Endothelial cell of umbilical vein (primary cell): Measurements from ENCODE around the gene ASB10. TPM values are rescaled to one million over a fixed set of nuclear protein-coding genes. Genes with fewer than 3 reads are reported as not detected.

Experiments
- BruUV-seq: library from RNA; stranded (reverse); fragments of 400-500 nt; replicated peaks from 2 replicates; lab custom pipeline; 2021; lab: Mats Ljungman, UMichigan
- CTCF ChIA-PET: fragments of 300-600, 350-600 bp; sonication (Branson Sonifier 250); formaldehyde crosslinking; loops from one replicate; lab custom pipeline; 2021; ENCODE audit warnings: antibody characterized with exemption, inconsistent platforms; lab: Charles Lee
- POLR2A ChIA-PET: fragments of 300-600, 350-600 bp; sonication (Branson Sonifier 250); formaldehyde crosslinking; loops from one replicate; lab custom pipeline; 2021; ENCODE audit warnings: antibody characterized with exemption, inconsistent platforms; lab: Charles Lee
- DNase-seq: peaks from one replicate; pipeline ENCODE4 v3.0.0-alpha.2; 2011; ENCODE audit warnings: low read depth, low spot score
- FAIRE-seq: peaks from 2 replicates; lab custom pipeline; 2011; peaks lifted over from hg19 to GRCh38; lab: Jason Lieb, UNC
- H2AFZ ChIP-seq: 2 replicates; pipeline ENCODE4 v1.6.0; 2012; ENCODE audit warnings: low read depth, low read length, control low read depth, inconsistent platforms
- H3K27ac ChIP-seq: 2 replicates; pipeline ENCODE4 v1.5.1; 2011; ENCODE audit warnings: low read depth, mild to moderate bottlenecking, control low read depth, low read length, moderate library complexity; ENCODE audit not compliant: insufficient read depth
- H3K27me3 ChIP-seq, 2 experiments: 2 replicates each; pipeline versions ENCODE4 v1.6.0 to v1.6.1; 2011; ENCODE audit warnings: low read length in 2 of 2, mixed read lengths in 1 of 2; ENCODE audit not compliant: control insufficient read depth in 2 of 2, insufficient read depth in 2 of 2
- H3K36me3 ChIP-seq, 2 experiments: 2 replicates in 1 of 2; 3 replicates in 1 of 2; pipeline ENCODE4 v1.5.1; 2011; ENCODE audit warnings: low read length in 2 of 2, mild to moderate bottlenecking in 1 of 2, moderate library complexity in 1 of 2; ENCODE audit not compliant: control insufficient read depth in 2 of 2, insufficient read depth in 2 of 2; ENCODE audit errors: extremely low read depth in 1 of 2
- H3K4me1 ChIP-seq: 3 replicates; pipeline ENCODE4 v1.5.1; 2011; ENCODE audit warnings: mild to moderate bottlenecking, low read length; ENCODE audit not compliant: control insufficient read depth, insufficient read depth; ENCODE audit errors: extremely low read depth
- H3K4me2 ChIP-seq: 2 replicates; pipeline ENCODE4 v1.6.1; 2011; ENCODE audit warnings: low read length, control low read depth, mixed read lengths; ENCODE audit not compliant: insufficient read depth
- H3K4me3 ChIP-seq, 3 experiments: fragments of 200-600 bp in 1 of 3; sonication (generic), shearing (Covaris generic) in 1 of 3; replicated peaks in 1 of 3; 2 replicates each; pipeline ENCODE4 v1.5.1; 2011 to 2016; ENCODE audit warnings: control low read depth in 3 of 3, low read length in 3 of 3, mild to moderate bottlenecking in 2 of 3, inconsistent platforms in 1 of 3, low read depth in 1 of 3, moderate library complexity in 1 of 3; ENCODE audit not compliant: insufficient read depth in 1 of 3
- H3K79me2 ChIP-seq: 2 replicates; pipeline ENCODE4 v1.6.0; 2012; ENCODE audit warnings: low read length, inconsistent platforms; ENCODE audit not compliant: control insufficient read depth, insufficient read depth
- H3K9ac ChIP-seq: replicated peaks from 2 replicates; pipeline ENCODE3; 2011; ENCODE audit warnings: low read length, control low read depth; ENCODE audit not compliant: insufficient read depth; ENCODE audit errors: extremely low read depth
- H3K9me1 ChIP-seq: replicated peaks from 3 replicates; pipeline ENCODE4 v1.6.0; 2011; ENCODE audit warnings: mild to moderate bottlenecking, low read length; ENCODE audit not compliant: control insufficient read depth, insufficient read depth; ENCODE audit errors: extremely low read depth
- H3K9me3 ChIP-seq: replicated peaks from 2 replicates; pipeline ENCODE4 v1.5.1; 2012; ENCODE audit warnings: low read length, inconsistent platforms; ENCODE audit not compliant: control insufficient read depth, insufficient read depth
- H4K20me1 ChIP-seq: replicated peaks from 2 replicates; pipeline ENCODE3; 2011; ENCODE audit warnings: mild to moderate bottlenecking, low read length; ENCODE audit not compliant: control insufficient read depth, insufficient read depth; ENCODE audit errors: extremely low read depth
- FOS ChIP-seq: IDR thresholded peaks from 2 replicates; pipeline ENCODE4 v1.6.1; 2011; ENCODE audit warnings: mild to moderate bottlenecking, low read length, moderate library complexity, borderline replicate concordance; ENCODE audit not compliant: insufficient read depth
- GATA2 ChIP-seq: IDR thresholded peaks from 2 replicates; pipeline ENCODE4 v1.7.0; 2011; ENCODE audit warnings: low read depth, mild to moderate bottlenecking, moderate library complexity, mixed read lengths, low read length; ENCODE audit not compliant: insufficient read length, insufficient read depth
- MAX ChIP-seq: IDR thresholded peaks from 2 replicates; pipeline ENCODE4 v1.6.1; 2011; ENCODE audit not compliant: insufficient read depth, insufficient read length
- MYC ChIP-seq: IDR thresholded peaks from one replicate; pipeline ENCODE4 v1.6.1; 2011; ENCODE audit warnings: mild to moderate bottlenecking, low read depth, low read length
- POLR2A ChIP-seq: IDR thresholded peaks from 2 replicates; pipeline ENCODE4 v1.6.1; 2012; ENCODE audit warnings: low read depth, mild to moderate bottlenecking, control low read depth, low read length
- POLR2AphosphoS5 ChIP-seq: IDR thresholded peaks from 2 replicates; pipeline ENCODE4 v1.6.1; 2012; ENCODE audit warnings: low read depth, mild to moderate bottlenecking, control low read depth, low read length, moderate library complexity; ENCODE audit not compliant: insufficient read depth
- dilution Hi-C: fragments of 300-500 bp; cut with MboI; formaldehyde crosslinking; loops from one replicate; pipeline ENCODE4 v1.15.0; 2019; ENCODE audit warnings: low sequenced_read_pairs; ENCODE audit not compliant: extremely low pct_ligation_motif_present
- intact Hi-C: fragments of 100-400 bp; cut with micrococcal nuclease; formaldehyde crosslinking; loops from one replicate; pipeline ENCODE4 v1.10.0; 2022
- polyA plus RNA-seq, 4 experiments: library from polyadenylated mRNA; depleted of rRNA in 3 of 4; stranded (reverse) in 3 of 4; unstranded in 1 of 4; fragments of >200 nt; gene quantifications; 2 replicates each; pipeline versions ENCODE4 v1.2.1 to v1.2.3, GENCODE V29; 2011 to 2012; ENCODE audit warnings: missing spikeins in 1 of 4
- total RNA-seq: library from RNA; stranded (reverse); gene quantifications from 2 replicates; pipeline ENCODE4 v1.2.3, GENCODE V29; 2021

The ASB10 gene
- total and polyA plus RNA-seq, 2 donors (not counting 3 experiments of a cell fraction or from before 2014, with no cell fraction given), result not detected

- no peak for TF ChIP-seq FOS
- TF ChIP-seq POLR2AphosphoS5, result no peak
- TF ChIP-seq MYC, result no peak
- no peak for TF ChIP-seq GATA2
- TF ChIP-seq MAX, result no peak
- no peak for TF ChIP-seq POLR2A
- Histone ChIP-seq H3K4me2 (no peak overlapping the region), H3K9me3 (no peaks in the 10 kb centered on the region), H3K4me1 (no peaks in the 10 kb centered on the region), H3K4me3 (no peak overlapping the region), H3K27me3 (no peaks in the 10 kb centered on the region), H3K27ac (no peak overlapping the region), H3K79me2 (no peaks in the 10 kb centered on the region), H4K20me1 (no peaks in the 10 kb centered on the region), H3K9me1 (no peaks in the 10 kb centered on the region), H3K9ac (no peak overlapping the region), H2AFZ (no peak overlapping the region), H3K36me3 (peaks cover 5 to 53% of the 10 kb centered on the region in 2 experiments)
- no peak for FAIRE-seq
- ChIA-PET POLR2A (no interaction called here), CTCF (interaction anchor here (3.0 kb wide), 1 partner anchor 19 kb away, joined by 14 read pairs; no protein-coding TSS in a partner anchor)
- dilution Hi-C loops, result no loop called here
- DNase-seq, result no peak
- no TSS peak for BruUV-seq
- intact Hi-C loops, result no loop called here
Measured at GRCh38 chr7:151142686-151143040, 44.4 kb downstream of the ASB10 start.

- intact Hi-C loops, result no loop called here
- no peak overlapping the region for H2AFZ ChIP-seq
- peaks cover 5 to 55% of the 10 kb centered on the region in 2 experiments for H3K36me3 ChIP-seq
- BruUV-seq, result no TSS peak
- no peak overlapping the region for H3K27ac ChIP-seq
- no peaks in the 10 kb centered on the region for H3K9me3 ChIP-seq
- ChIA-PET CTCF (interaction anchor here (0.9 to 3.0 kb wide), 2 partner anchors 19 to 39 kb away, joined by 3 to 14 read pairs; no protein-coding TSS in a partner anchor), POLR2A (no interaction called here)
- no peaks in the 10 kb centered on the region for H3K27me3 ChIP-seq
- no peaks in the 10 kb centered on the region for H3K4me1 ChIP-seq
- FAIRE-seq, result no peak
- H3K9me1 ChIP-seq, result no peaks in the 10 kb centered on the region
- no peak overlapping the region for H3K4me2 ChIP-seq
- no peak for DNase-seq
- no peak for TF ChIP-seq GATA2
- no peak for TF ChIP-seq POLR2AphosphoS5
- no peak for TF ChIP-seq MYC
- no peak overlapping the region for H3K9ac ChIP-seq
- H3K79me2 ChIP-seq, result no peaks in the 10 kb centered on the region
- H4K20me1 ChIP-seq, result no peaks in the 10 kb centered on the region
- H3K4me3 ChIP-seq, result no peak overlapping the region
- dilution Hi-C loops, result no loop called here
Measured at GRCh38 chr7:151141855-151142685, 45.0 kb downstream of the ASB10 start.
